C4-2B (cell line): ENCODE data around the gene EYA4.

Source experiments
- CTCF ChIP-seq: fragments of 450-650 bp; conservative IDR thresholded peaks from 2 replicates; pipeline ENCODE4 v1.5.1; 2017; ENCODE audit warnings: mild to moderate bottlenecking
- ZFX ChIP-seq: fragments of 450-650 bp; IDR thresholded peaks from 2 replicates; pipeline ENCODE4 v1.6.1; 2017

GRCh38 chr6:133501675-133502270, 260.6 kb downstream of the EYA4 start:
- TF ChIP-seq CTCF (no peak), ZFX (no peak)
